CD4-positive, alpha-beta T cell treated with Interleukin-6 at 100 ng/mL for 8 hours (primary cell): ENCODE measurements around the gene AEBP1.

Experiments
- DNase-seq: peaks from one replicate; pipeline ENCODE4 v3.0.0-alpha.2; 2020; ENCODE audit warnings: mixed read lengths, low spot score

Gene AEBP1

GRCh38 chr7:44156453-44157010, 52.4 kb downstream of the AEBP1 start:
- no peak for DNase-seq

- DNase-seq: no peak
Measured at GRCh38 chr7:44157116-44158080, 53.3 kb downstream of the AEBP1 start.

- no peak for DNase-seq
Measured at GRCh38 chr7:44158096-44158872, 54.1 kb downstream of the AEBP1 start.

GRCh38 chr7:44158873-44159631, 54.9 kb downstream of the AEBP1 start:
- DNase-seq: no peak

GRCh38 chr7:44159824-44160630, 55.9 kb downstream of the AEBP1 start:
- DNase-seq: no peak

GRCh38 chr7:44161371-44161770, 57.2 kb downstream of the AEBP1 start:
- DNase-seq: no peak

GRCh38 chr7:44162179-44162578, 58.0 kb downstream of the AEBP1 start:
- no peak for DNase-seq

GRCh38 chr7:44162785-44163395, 58.7 kb downstream of the AEBP1 start:
- no peak for DNase-seq

- DNase-seq: no peak
Measured at GRCh38 chr7:44163591-44163990, 59.4 kb downstream of the AEBP1 start.
